ENCODE results near the gene MAP1LC3B2. TPM values are rescaled to one million over a fixed set of nuclear protein-coding genes. Genes with fewer than 3 reads are reported as not detected.

The MAP1LC3B2 gene
- total RNA-seq, 1 donor from 2014 or later, result 1.9 TPM

GRCh38 chr12:116604178-116604895 is 45.2 kb downstream of the MAP1LC3B2 start:
- intact Hi-C loops (cut with DNase I), result loop anchor here (5.0 to 10.0 kb wide), 3 partner anchors 90 to 607 kb away; no protein-coding TSS in a partner anchor
- no peak for DNase-seq (ENCODE audit: low spot score)

GRCh38 chr12:116604951-116605641 is 45.9 kb downstream of the MAP1LC3B2 start:
- intact Hi-C loops (cut with DNase I), result loop anchor here (5.0 to 10.0 kb wide), 3 partner anchors 90 to 608 kb away; no protein-coding TSS in a partner anchor

GRCh38 chr12:116606397-116606796 is 47.2 kb downstream of the MAP1LC3B2 start:
- DNase-seq (ENCODE audit: low spot score), result no peak
- intact Hi-C loops (cut with DNase I), result loop anchor here (10.0 kb wide), 1 partner anchor 88 kb away; no protein-coding TSS in a partner anchor

More at GRCh38 chr12:116604951-116605641, 45.9 kb downstream of the MAP1LC3B2 start:
- DNase-seq (ENCODE audit: low spot score), result no peak

- intact Hi-C loops (cut with DNase I), result loop anchor here (10.0 kb wide), 1 partner anchor 88 kb away; no protein-coding TSS in a partner anchor
Measured at GRCh38 chr12:116607039-116607438, 47.9 kb downstream of the MAP1LC3B2 start.

GRCh38 chr12:116609319-116610114 is 50.3 kb downstream of the MAP1LC3B2 start:
- no peak for DNase-seq (ENCODE audit: low spot score)
- intact Hi-C loops (cut with DNase I), result loop anchor here (10.0 kb wide), 1 partner anchor 85 kb away; no protein-coding TSS in a partner anchor

More at GRCh38 chr12:116607039-116607438, 47.9 kb downstream of the MAP1LC3B2 start:
- DNase-seq (ENCODE audit: low spot score), result no peak

GRCh38 chr12:116610971-116611541 is 51.9 kb downstream of the MAP1LC3B2 start:
- intact Hi-C loops (cut with DNase I), result no loop called here
- DNase-seq (ENCODE audit: low spot score), result no peak

- intact Hi-C loops (cut with DNase I), result no loop called here
- DNase-seq (ENCODE audit: low spot score), result no peak
Measured at GRCh38 chr12:116612436-116612835, 53.3 kb downstream of the MAP1LC3B2 start.

GRCh38 chr12:116613256-116613655 is 54.1 kb downstream of the MAP1LC3B2 start:
- DNase-seq (ENCODE audit: low spot score), result no peak
- intact Hi-C loops (cut with DNase I), result no loop called here

- intact Hi-C loops (cut with DNase I), result no loop called here
- no peak for DNase-seq (ENCODE audit: low spot score)
Measured at GRCh38 chr12:116614194-116614915, 55.2 kb downstream of the MAP1LC3B2 start.

GRCh38 chr12:116615141-116615861 is 56.1 kb downstream of the MAP1LC3B2 start:
- DNase-seq (ENCODE audit: low spot score), result no peak
- intact Hi-C loops (cut with DNase I), result no loop called here

- DNase-seq (ENCODE audit: low spot score), result no peak
- intact Hi-C loops (cut with DNase I), result no loop called here
Measured at GRCh38 chr12:116616536-116617248, 57.5 kb downstream of the MAP1LC3B2 start.

GRCh38 chr12:116619246-116619645 is 60.1 kb downstream of the MAP1LC3B2 start:
- intact Hi-C loops (cut with DNase I), result no loop called here
- no peak for DNase-seq (ENCODE audit: low spot score)

GRCh38 chr12:116620124-116620491 is 60.9 kb downstream of the MAP1LC3B2 start:
- intact Hi-C loops (cut with DNase I), result no loop called here
- no peak for DNase-seq (ENCODE audit: low spot score)

GRCh38 chr12:116620492-116621191 is 61.5 kb downstream of the MAP1LC3B2 start:
- DNase-seq (ENCODE audit: low spot score), result peak; percentile 50
- intact Hi-C loops (cut with DNase I), result no loop called here

- intact Hi-C loops (cut with DNase I), result no loop called here
- DNase-seq (ENCODE audit: low spot score), result no peak
Measured at GRCh38 chr12:116621194-116621593, 62.0 kb downstream of the MAP1LC3B2 start.

GRCh38 chr12:116624516-116624915 is 65.3 kb downstream of the MAP1LC3B2 start:
- intact Hi-C loops (cut with DNase I), result no loop called here
- peak; percentile 71 for DNase-seq (ENCODE audit: low spot score)

GRCh38 chr12:116626153-116626552 is 67.0 kb downstream of the MAP1LC3B2 start:
- peak; percentile 56 for DNase-seq (ENCODE audit: low spot score)
- intact Hi-C loops (cut with DNase I), result no loop called here
